Fibroblast of lung (primary cell): Measurements from ENCODE around the gene GFOD2. TPM values are rescaled to one million over a fixed set of nuclear protein-coding genes. Genes with fewer than 3 reads are reported as not detected.

ENCODE experiments used
- DNase-seq, 2 donors: peaks; one replicate each; pipeline versions ENCODE4 v3.0.0 to v3.0.0-alpha.2; 2010; ENCODE audit warnings: low read depth in 2 of 2
- H2AFZ ChIP-seq: 2 replicates; pipeline ENCODE4 v1.5.1; 2012; ENCODE audit warnings: low read length, control low read depth, inconsistent platforms
- H3K27ac ChIP-seq: 2 replicates; pipeline ENCODE4 v1.5.1; 2011; ENCODE audit warnings: low read length, control low read depth; ENCODE audit not compliant: insufficient read depth
- H3K27me3 ChIP-seq: 2 replicates; pipeline ENCODE4 v1.5.1; 2011; ENCODE audit warnings: mild to moderate bottlenecking, low read length; ENCODE audit not compliant: control insufficient read depth, insufficient read depth
- H3K36me3 ChIP-seq: 2 replicates; pipeline ENCODE4 v1.5.1; 2011; ENCODE audit warnings: low read length; ENCODE audit not compliant: control insufficient read depth, insufficient read depth
- H3K4me1 ChIP-seq: 2 replicates; pipeline ENCODE4 v1.5.1; 2011; ENCODE audit warnings: low read length; ENCODE audit not compliant: control insufficient read depth, insufficient read depth; ENCODE audit errors: extremely low read depth
- H3K4me2 ChIP-seq: 2 replicates; pipeline ENCODE4 v1.5.1; 2011; ENCODE audit warnings: low read length, control low read depth; ENCODE audit not compliant: insufficient read depth; ENCODE audit errors: extremely low read depth
- H3K4me3 ChIP-seq, 4 experiments: fragments of 200-600 bp in 1 of 4; sonication (generic) in 1 of 4; replicated peaks in 1 of 4; 2 replicates each; pipeline ENCODE4 v1.5.1; 2011 to 2016; ENCODE audit warnings: low read length in 4 of 4, low read depth in 3 of 4, mild to moderate bottlenecking in 3 of 4, control low read depth in 2 of 4, inconsistent platforms in 1 of 4, mixed read lengths in 1 of 4; ENCODE audit not compliant: insufficient read depth in 1 of 4; ENCODE audit errors: control extremely low read depth in 1 of 4
- H3K79me2 ChIP-seq: 2 replicates; pipeline ENCODE4 v1.5.1; 2012; ENCODE audit warnings: mild to moderate bottlenecking, low read length, inconsistent platforms; ENCODE audit not compliant: control insufficient read depth, insufficient read depth
- H3K9ac ChIP-seq: 2 replicates; pipeline ENCODE4 v1.5.1; 2011; ENCODE audit warnings: mild to moderate bottlenecking, low read length, control low read depth; ENCODE audit not compliant: insufficient read depth
- H3K9me3 ChIP-seq: 2 replicates; pipeline ENCODE4 v1.5.1; 2012; ENCODE audit warnings: low read depth, low read length; ENCODE audit not compliant: control insufficient read depth, insufficient read depth
- H4K20me1 ChIP-seq: 2 replicates; pipeline ENCODE4 v1.5.1; 2011; ENCODE audit warnings: low read length; ENCODE audit not compliant: control insufficient read depth, insufficient read depth; ENCODE audit errors: extremely low read depth
- CTCF ChIP-seq, 2 donors: IDR thresholded peaks in 1 of 2; conservative IDR thresholded peaks in 1 of 2; 1 replicate in 1 of 2; 2 replicates in 1 of 2; pipeline ENCODE4 v1.5.1; 2011 to 2012; ENCODE audit warnings: low read length in 2 of 2, control low read depth in 1 of 2, inconsistent platforms in 1 of 2, low read depth in 1 of 2, mild to moderate bottlenecking in 1 of 2
- EZH2 ChIP-seq: IDR thresholded peaks from 2 replicates; pipeline ENCODE4 v1.5.1; 2012; ENCODE audit warnings: low read length, control low read depth, mild to moderate bottlenecking; ENCODE audit errors: missing control alignments
- polyA plus RNA-seq, 2 donors: library from polyadenylated mRNA; depleted of rRNA in 1 of 2; stranded (reverse) in 1 of 2; unstranded in 1 of 2; fragments of >200 nt; gene quantifications; 2 replicates each; pipeline ENCODE4 v1.2.1, GENCODE V29; 2011 to 2012; ENCODE audit warnings: missing spikeins in 1 of 2
- total RNA-seq: library from RNA; depleted of rRNA; stranded (reverse); fragments of >200 nt; gene quantifications from 2 replicates; pipeline ENCODE4 v1.2.1, GENCODE V29; 2014

Gene GFOD2
- total and polyA plus RNA-seq, 2 donors (not counting 1 experiment from before 2014, with no cell fraction given) = 9.2 to 15.2 TPM

GRCh38 chr16:67683767-67684166, 35.3 kb downstream of the GFOD2 start:
- Histone ChIP-seq H3K27me3 (no peaks in the 10 kb centered on the region), H3K27ac (no peak overlapping the region), H4K20me1 (no peaks in the 10 kb centered on the region), H3K36me3 (peaks cover 4% of the 10 kb centered on the region), H3K4me2 (no peak overlapping the region), H3K79me2 (no peaks in the 10 kb centered on the region), H3K9ac (no peak overlapping the region), H3K9me3 (no peaks in the 10 kb centered on the region), H3K4me3 (no peak overlapping the region), H3K4me1 (no peaks in the 10 kb centered on the region), H2AFZ (no peak overlapping the region)
- no peak for DNase-seq
- TF ChIP-seq EZH2 = no peak
- no peak for TF ChIP-seq CTCF (conservative IDR thresholded peaks at IDR 0.05 in 1 of 2, IDR thresholded peaks at IDR 0.05 in 1 of 2; ENCODE audit: low read depth in 1 of 2, low read length in 2 of 2)

- Histone ChIP-seq H4K20me1 (no peaks in the 10 kb centered on the region), H3K79me2 (no peaks in the 10 kb centered on the region), H3K4me3 (no peak overlapping the region), H3K4me2 (no peak overlapping the region), H3K27ac (no peak overlapping the region), H3K9me3 (no peaks in the 10 kb centered on the region), H3K9ac (no peak overlapping the region), H3K27me3 (no peaks in the 10 kb centered on the region), H2AFZ (no peak overlapping the region), H3K36me3 (peaks cover 5% of the 10 kb centered on the region), H3K4me1 (no peaks in the 10 kb centered on the region)
- TF ChIP-seq EZH2 (no peak), CTCF (conservative IDR thresholded peaks at IDR 0.05 in 1 of 2, IDR thresholded peaks at IDR 0.05 in 1 of 2; ENCODE audit: low read depth in 1 of 2, low read length in 2 of 2) (no peak)
- DNase-seq = no peak
These were observed 38.9 kb downstream of the GFOD2 start for GRCh38 chr16:67679935-67680897.

GRCh38 chr16:67678354-67679023, 40.6 kb downstream of the GFOD2 start:
- no peak for DNase-seq
- Histone ChIP-seq H3K4me3 (no peak overlapping the region), H3K9ac (no peak overlapping the region), H3K36me3 (peaks cover 2% of the 10 kb centered on the region), H3K27me3 (no peaks in the 10 kb centered on the region), H2AFZ (no peak overlapping the region), H3K79me2 (no peaks in the 10 kb centered on the region), H4K20me1 (no peaks in the 10 kb centered on the region), H3K4me1 (peaks cover 2% of the 10 kb centered on the region), H3K4me2 (no peak overlapping the region), H3K27ac (no peak overlapping the region), H3K9me3 (no peaks in the 10 kb centered on the region)
- no peak for TF ChIP-seq EZH2
- TF ChIP-seq CTCF (conservative IDR thresholded peaks at IDR 0.05 in 1 of 2, IDR thresholded peaks at IDR 0.05 in 1 of 2; ENCODE audit: low read depth in 1 of 2, low read length in 2 of 2) = no peak
